NCI-H69 (cell line): ENCODE data around the gene PCBP3.
"Not testable (repeated sequence)": the region's sequence is repeated elsewhere in the genome, so short reads cannot be mapped to it uniquely, and the experiment has no call there.

Source experiments
- DNase-seq: peaks from one replicate; lab custom pipeline; 2025; lab: John Stamatoyannopoulos, UW

The PCBP3 gene

DNA sequence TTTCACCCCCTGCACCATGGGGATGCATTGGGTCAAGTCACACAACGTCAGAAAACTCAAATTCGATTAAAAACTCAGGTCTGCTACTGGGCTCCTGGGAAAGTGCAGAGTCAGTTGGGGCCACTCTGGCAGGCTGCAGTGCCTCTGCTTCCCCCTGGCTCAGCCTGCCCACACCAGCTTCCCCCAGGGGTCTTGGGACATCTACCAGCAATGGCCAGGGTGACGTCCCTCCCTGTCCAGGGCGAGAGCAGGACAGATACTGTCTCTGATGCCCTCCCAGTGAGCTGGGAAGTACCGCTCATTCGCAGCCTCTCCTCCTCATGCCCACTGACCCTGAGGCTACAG is 231.9 kb downstream of the PCBP3 start:
- DNase-seq, result no peak

DNA sequence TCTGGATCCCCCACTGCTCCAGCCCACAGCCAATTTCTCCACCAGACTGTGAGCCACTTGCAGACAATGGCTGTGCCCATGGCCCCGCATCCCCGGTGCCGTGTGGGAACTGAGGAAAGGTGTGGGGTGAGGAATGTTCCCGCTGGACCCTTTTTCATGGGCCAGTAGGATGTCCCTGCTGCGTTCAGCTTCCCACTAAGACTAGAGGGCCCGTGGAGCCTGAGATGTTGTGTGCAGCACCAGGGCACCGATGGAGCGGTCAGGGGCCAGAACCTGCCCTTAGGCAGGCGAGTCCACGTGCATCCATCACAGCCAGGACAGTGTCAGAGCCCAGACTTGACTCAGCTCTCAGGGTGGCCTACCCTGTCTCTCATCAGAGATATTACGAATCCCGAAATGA is 232.4 kb downstream of the PCBP3 start:
- no peak for DNase-seq

DNA sequence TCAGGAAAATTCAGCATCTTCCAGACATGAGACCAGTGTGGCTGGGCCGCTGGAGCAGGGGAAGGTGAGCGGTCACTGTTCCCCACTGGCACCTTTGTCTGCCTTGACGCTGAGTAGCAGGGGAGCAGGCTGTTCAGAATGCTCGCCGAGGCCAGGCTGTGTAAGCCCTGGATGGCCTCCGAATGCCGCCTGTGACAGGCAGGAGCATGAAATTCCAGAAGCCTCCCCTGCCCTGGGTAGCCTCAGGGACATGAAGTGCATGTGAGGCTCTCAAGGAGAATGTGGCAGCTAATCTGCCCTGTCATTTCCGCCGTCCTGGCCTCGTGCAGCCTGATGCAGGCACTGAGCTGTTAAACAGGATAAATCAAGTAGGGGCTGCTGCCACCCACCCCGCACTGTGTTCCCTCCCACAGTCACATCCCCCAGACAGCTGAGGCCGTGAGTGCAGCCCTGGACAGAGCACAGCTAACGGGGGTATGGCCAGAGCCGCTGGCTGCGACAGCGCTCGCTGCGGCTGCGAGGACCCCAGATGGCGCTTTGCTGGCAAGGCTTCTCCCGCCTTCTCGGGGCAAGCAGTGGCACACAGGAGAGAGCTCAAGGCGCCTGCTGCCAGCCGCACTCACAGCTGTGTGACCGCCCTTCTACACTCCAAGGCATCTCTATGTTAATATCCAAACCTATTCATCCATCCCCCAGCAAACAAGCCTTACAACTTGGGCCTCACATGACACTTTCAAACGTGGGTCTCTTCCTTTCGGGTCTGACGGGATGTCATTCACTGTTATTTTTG is 233.1 kb downstream of the PCBP3 start:
- DNase-seq, result no peak

DNA sequence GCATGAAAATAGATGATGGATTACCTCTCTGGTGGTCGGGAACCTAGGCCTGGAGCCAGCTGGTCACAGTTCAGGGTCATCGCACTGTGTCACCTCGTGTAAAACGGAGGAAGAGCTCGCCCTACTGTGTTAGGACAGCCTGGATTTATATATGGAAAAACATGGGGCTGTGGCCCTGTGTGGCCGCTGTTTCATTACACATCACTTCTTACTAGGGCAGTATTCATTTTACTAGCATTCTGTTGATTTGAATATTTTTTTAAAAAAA is 233.6 kb downstream of the PCBP3 start:
- no peak for DNase-seq

DNA sequence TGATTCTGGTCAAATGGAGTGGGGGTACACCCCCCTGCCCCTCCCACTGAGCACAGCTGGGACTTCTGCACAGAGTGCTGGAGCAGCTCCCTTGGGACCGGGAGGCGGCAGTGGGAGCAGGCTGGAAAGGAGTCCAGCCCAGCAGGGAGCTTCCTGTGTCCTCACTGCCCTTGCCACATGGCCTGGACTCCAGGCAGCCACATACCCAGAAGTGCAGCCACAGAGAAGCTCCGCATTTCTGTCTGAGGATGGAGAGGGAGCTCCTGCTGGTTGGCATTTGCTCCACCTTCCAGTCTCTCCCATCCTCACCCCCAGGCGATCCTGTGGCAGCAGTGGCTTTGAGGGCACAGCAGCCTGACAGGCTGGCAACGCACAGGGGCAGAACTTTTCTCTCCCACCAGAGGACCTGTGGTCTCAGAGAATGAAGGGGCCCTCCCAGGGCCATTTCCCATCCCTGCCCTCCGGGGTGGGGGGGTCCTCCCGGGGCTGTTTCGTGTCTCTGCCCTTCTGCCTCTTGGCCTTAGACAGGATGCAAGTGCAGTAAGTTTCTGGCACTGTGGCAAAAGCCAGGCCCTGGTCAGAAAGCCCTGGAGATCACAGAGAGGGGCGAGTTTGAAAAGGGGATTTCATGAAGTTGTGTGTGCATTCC is 234.4 kb downstream of the PCBP3 start:
- DNase-seq, result peak; percentile 64

DNA sequence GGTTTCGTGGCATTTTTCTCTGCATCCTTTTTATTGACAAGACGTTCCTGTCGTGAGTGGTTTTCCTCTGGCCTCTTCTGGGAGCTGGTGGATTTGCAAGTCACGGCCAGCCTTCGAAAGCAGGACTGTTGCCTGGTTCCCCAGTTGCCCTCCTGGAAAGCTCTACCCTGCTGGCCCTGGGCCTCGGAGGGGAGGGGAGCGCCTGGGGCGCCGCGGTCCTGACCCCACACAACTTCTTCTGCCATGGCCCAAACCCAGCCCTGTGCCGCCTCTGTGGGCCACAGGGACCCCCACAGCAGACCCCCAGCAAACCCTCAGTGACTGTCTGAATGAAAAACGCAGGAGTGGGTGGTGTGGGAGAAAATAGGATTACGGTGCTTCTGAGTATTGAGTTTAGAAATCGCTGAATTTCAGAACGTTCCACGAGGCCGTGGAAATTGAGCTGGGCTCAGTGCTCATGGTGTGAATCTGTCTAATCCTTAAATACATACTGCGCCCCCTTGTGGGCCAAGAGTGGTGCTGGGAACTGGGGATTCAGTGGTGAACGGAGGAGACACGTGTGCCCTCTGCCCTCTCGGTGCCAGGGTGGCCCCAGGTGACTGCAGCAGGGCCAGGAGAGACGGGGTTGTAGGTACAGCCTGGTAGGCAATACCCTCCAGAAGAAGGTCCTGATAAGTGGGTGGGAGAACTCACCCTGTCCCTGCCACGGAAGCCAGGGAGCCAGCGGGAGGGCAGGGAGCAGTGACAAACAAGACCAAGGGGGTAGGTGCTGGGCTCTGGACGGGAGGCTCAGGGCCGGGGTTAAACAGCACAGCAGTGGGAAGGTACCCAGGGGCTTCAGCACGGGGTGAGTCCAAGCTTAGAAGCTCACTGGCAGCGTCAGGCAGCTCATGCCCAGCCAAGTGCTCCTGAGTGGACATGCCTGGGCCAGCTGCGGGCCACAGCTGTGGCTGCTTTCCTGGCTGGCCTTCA is 236.9 kb downstream of the PCBP3 start:
- DNase-seq, result peak; percentile 82

DNA sequence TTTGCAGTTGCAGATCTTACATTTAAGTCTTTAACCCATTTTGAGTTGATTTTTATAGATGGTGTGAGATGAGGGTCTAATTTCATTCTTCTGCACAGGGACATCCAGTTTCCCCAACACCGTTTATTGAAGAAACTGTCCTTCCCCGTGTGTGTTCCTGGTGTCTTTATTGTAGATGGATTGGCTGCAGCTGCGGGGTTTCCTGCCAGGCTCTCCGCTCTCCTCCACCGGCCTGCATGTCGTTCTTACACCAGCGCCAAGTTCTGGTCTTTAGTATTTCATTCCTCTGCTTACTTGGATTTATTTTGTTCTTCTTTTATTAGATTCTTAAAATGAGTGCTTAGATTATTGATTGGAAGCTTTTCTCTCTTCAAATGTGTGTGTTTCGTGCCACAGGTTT is 239.1 kb downstream of the PCBP3 start:
- DNase-seq, result no peak

DNA sequence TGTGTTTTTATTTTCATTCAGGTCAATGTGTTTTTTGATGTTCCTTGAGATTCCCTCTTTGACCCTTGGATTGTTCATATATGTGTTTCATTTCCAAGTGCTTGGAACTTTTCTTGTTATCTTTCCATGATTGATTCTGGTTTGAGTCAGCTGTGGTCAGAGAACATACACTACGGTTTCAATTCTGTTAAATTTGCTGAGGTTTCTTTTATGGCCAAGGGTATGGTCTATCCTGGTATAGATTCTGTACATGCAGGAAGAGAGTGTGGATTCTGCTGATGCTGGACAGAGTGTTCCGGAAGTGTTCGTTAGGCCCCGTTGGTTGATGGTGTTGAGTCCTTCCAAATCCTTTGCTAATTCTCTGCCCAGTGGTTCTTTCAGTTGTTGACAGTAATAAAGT is 239.6 kb downstream of the PCBP3 start:
- no peak for DNase-seq

DNA sequence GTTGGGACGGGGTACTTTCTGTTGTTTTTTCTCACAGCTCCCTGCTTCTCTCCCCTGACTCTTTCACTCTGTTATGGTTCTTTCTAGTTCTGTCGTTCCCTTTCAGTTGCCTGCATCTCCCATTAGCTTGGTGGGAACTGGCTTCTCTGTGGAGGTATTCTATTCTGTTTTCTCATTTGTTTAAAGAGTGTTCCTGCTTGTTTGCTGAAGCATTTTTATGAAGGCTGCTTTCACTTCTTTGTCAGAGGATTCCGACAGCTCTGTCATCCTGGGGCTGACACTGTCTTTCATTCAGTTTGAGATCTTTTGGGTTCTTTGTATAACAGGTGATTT is 242.0 kb downstream of the PCBP3 start:
- DNase-seq, result no peak

DNA sequence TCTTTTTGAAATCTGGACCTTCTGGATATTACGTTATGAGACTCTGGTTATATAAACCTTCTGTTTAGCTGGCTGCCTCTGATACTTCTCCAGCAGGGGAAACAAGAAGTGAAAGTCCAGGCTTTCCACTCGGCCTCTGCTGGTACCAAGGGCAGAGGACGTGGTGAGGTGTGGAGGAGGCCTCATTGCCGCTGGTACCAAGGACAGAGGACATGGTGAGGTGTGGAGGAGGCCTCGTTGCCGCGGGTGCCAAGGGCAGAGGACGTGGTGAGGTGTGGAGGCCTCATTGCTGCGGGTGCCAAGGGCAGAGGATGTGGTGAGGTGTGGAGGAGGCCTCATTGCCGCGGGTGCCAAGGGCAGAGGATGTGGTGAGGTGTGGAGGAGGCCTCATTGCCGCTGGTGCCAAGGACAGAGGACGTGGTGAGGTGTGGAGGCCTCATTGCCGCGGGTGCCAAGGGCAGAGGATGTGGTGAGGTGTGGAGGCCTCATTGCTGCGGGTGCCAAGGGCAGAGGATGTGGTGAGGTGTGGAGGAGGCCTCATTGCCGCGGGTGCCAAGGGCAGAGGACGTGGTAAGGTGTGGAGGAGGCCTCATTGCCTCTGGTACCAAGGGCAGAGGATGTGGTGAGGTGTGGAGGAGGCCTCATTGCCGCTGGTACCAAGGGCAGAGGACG is 242.5 kb downstream of the PCBP3 start:
- DNase-seq, result not testable (repeated sequence)

DNA sequence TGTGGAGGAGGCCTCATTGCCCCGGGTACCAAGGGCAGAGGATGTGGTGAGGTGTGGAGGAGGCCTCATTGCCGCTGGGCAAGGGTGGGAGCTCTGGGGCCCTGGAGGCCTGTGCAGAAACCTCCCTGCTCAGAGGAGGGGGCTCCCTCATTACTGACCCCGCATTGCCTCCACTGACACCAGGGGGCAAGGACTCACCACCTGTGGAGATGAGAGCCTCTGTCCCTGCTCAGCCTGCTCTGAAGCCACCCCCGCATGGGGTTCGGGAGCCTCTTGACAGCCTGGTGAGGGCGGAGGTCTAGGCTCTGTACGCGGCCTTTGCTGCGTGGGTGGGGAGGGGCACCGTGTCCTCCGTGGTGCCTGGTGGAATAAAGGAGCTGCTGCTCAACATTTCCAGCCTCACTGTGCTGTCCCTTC is 243.1 kb downstream of the PCBP3 start:
- DNase-seq, result no peak

DNA sequence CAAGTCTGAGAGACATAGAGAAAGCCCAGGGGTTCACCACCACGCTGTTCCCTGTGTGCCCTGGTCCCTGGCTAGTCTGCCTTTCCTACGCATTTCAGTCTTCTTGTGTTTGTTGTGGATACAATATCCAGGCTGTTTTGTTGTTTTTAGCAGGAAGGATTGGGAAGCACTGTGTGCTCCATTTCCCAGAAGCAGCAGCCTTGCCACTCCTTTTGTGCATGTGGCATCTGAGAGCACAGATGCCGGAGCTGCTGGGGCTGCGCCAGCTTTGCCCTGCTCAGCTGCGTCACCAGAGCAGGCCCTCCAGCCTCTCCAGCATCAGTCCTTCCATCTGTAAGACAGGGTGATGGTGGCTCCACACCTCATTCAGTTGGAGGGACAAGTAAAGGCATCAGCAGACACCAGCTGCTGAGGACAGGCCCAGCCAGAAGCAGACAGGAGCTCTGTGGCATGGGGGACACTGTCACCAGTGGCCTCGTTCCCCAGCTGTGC is 243.6 kb downstream of the PCBP3 start:
- DNase-seq, result peak; percentile 47

DNA sequence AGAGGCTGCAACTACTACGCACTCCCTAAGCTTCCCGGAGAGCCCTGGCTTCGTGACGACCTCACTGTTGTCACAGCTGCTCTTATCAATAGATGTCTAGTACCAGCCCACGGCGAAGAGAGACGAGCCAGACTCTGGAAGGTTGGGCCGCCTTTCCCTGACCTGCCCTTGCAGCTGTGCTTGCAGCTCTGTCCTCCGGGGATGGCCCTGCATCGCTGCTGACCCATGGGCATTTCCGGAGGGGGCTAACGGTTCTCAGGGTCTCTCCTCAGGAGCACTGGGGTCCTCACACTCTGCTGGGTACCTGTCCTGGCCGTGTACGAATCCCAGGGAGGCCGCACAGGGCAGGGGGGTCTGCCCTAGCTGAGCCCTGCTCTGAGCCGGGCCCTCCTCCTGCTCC is 244.3 kb downstream of the PCBP3 start:
- DNase-seq, result peak; percentile 76

DNA sequence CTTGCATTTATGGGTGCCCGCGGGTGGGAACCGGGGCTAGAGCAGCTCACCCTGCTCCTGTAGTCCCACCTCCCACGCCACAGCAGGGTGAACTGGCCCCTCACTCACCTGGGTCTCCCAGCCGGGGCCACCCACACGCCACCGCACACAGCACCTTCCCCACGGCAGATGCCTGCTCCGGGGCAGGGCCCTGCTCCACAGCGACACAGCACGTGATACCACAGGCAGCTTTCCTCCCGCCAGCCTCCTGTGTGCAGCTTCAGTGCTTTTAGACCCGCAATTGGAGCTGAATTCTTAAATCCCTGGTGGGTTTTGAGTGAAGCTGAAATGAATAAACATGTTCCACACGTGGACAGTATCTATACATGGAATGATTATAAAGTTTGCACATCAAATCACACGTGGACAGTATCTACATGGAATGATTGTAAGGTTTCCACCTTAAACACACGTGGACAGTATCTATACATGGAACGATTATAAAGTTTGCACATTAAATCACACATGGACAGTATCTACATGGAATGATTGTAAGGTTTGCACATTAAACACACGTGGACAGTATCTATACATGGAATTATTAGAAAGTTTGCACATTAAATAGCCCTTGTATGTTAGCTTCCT is 245.0 kb downstream of the PCBP3 start:
- no peak for DNase-seq

DNA sequence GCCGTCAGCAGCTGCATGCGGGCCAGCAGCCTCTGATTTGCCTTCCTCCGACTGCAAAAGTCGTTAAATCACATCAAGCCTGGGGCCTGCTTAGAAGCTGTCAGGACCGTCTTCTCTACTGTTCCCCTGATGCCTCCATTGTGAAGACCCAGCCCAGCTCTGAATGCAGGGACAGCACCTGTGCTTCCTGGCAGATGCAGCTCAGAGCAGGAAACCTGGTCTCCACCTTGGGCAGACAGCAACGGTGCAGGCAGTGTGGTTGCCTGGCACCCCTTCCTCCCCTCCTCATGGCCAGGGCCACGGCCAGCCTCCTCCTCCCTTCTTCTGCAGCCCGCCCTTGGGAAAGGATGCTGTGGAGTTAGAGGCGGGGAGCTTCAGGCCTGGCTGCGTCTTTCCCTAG is 245.7 kb downstream of the PCBP3 start:
- peak; percentile 30 for DNase-seq

DNA sequence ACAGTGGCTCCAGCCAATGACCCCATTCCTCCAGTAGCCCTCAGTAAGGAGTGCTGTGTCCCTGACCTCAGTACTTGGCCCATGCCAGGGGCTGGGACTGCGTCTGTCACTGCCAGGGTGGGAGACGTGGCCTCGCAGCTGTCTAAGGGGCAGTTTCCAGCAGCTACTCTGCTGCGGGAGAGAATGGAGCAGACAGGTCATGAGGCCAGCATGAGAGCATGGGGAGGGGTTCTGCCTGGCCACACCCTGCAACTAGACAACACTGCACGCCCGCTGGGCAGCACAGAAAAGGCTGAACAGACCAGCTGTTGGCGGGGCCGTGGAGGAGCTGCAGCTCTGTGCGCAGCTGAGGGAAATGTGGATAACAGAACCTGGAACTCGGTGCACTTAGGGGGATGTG is 246.4 kb downstream of the PCBP3 start:
- DNase-seq, result peak; percentile 81

DNA sequence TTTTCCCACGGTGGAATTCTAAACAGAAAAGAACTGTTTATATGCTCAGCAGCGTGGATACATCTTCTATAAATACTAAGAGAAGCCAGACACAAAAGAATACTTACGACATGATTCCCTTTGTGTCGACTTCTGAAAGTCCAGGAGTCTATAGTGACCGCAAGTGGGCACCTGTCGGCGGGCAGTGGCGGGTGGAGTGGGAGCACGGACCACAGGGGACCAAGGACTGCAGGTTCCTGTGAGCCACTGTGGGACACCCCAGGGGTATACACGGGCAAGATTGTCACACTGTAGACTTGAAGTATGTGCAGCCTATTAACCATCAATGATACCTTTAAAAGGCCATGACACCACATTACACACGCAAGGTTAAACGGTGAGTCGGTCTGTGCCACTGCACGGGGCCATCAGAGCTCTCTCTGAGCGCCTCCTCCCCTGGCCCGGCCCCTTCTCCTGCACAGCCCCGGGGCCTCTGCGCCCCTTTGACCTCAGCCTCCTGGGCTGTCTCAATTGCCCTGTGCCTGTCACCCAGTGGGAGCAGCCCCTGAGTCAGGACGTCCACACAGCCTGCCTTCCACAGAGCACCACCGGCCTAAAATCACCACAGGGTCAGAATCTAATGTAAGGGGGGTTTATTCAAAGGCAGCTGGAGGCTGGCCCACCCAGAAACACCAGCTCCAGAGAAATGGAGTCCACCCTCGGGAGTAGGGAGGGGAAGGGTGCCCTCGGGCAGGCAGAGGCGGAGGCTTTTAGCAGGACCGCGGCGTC is 248.0 kb downstream of the PCBP3 start:
- DNase-seq, result no peak

DNA sequence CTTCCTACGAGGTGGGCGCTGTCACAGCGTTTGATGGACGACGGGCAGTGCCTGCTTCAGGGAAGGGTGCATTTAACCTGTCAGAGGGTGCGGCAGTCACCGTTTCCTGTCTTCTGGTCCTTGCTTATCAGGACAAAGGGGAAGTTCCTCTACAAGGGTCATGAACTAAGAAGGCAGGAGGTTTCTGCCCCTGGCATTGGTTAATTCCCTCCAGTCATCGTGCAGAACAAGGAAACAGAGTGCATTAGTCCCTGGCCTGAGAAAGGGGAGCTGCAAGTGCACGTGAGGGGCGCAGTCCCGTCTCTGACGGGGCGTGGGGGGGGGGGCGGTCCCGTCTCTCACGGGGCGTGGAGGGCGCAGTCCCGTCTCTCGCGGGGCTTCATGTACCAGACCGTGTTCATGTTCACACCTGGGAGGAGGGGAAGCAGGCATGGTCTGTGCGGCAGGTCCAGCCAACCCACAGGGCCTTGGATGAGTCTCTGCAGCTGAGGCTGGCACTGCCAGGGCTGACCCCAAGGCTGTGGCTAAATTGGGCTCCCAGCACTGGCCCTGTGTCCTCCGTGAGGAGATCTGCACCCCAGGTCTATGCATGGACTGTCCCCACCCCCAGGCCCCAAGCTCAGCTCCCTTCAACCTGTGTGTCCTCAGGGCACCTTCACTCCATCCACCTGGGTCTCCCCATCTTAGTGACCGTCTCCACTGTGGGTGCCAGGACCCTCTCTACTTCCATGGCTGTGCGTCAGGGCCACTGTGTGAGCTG is 248.8 kb downstream of the PCBP3 start:
- peak; percentile 56 for DNase-seq

DNA sequence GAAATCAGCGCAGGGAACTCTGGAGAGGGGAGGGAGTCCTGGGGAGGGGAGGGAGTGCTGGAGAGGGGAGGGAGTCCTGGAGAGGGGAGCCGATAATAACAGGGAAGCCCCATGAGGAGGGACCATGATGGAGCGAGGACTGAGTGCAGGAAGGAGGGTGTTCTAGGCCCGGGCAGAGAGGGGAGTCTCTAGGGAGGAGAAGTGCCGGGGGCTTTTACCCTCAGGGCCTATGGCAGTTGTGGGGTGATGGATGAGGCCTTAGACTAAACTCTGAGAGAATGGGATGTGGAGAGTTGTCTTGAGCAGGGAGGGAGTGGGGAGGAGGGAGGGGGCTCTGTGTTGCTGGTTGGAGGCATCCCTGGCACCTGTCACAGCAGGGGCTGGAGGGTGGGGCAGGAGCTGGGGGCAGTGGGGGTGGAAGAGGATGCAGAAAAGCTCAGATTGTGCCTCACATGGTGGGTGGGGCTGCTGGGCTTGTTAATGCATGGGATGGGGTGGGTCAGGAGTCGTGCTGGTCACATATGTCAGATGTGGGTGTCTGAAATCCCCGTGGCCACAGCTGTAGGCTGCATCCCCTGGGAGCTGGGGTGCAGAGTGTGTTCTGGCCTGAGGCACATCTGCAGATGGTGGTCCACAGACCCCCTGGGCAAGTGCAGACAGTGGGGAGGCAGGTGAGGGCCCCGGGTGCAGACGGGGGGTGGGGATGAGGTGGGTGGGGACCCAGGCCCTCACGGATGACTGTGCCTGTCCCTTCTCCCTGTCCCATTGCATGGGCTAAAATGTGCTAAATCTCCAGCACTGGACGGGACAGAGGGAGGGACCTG is 249.6 kb downstream of the PCBP3 start:
- peak; percentile 50 for DNase-seq
